Parathyroid adenoma (tissue), 2 donors: ENCODE data around the gene RGS21.

Experiments used
- H2AFZ ChIP-seq: fragments of 300-600 bp; sonication (generic); one replicate; pipeline ENCODE4 v1.7.0; 2017; ENCODE audit warnings: antibody characterized with exemption, mild to moderate bottlenecking
- H3K27ac ChIP-seq: fragments of 300-600 bp; sonication (generic); one replicate; pipeline ENCODE4 v1.7.0; 2017
- H3K27me3 ChIP-seq: fragments of 300-600 bp; sonication (generic); one replicate; pipeline ENCODE4 v1.7.0; 2017; ENCODE audit warnings: low read length; ENCODE audit not compliant: control insufficient read depth, insufficient read depth
- H3K36me3 ChIP-seq: fragments of 300-600 bp; sonication (generic); one replicate; pipeline ENCODE4 v1.7.0; 2017; ENCODE audit warnings: low read length; ENCODE audit not compliant: control insufficient read depth, insufficient read depth
- H3K4me1 ChIP-seq: fragments of 300-600 bp; sonication (generic); one replicate; pipeline ENCODE4 v1.7.0; 2017; ENCODE audit warnings: control low read depth
- H3K4me2 ChIP-seq: fragments of 300-600 bp; sonication (generic); one replicate; pipeline ENCODE4 v1.7.0; 2017; ENCODE audit warnings: low read length
- H3K4me3 ChIP-seq: fragments of 300-600 bp; sonication (generic); one replicate; pipeline ENCODE4 v1.7.0; 2017; ENCODE audit warnings: low read depth, low read length
- H3K79me2 ChIP-seq: fragments of 300-600 bp; sonication (generic); one replicate; pipeline ENCODE4 v1.7.0; 2017; ENCODE audit warnings: control low read depth
- H3K9ac ChIP-seq: fragments of 300-600 bp; sonication (generic); one replicate; pipeline ENCODE4 v1.7.0; 2017; ENCODE audit warnings: mild to moderate bottlenecking
- H3K9me3 ChIP-seq: fragments of 300-600 bp; sonication (generic); one replicate; pipeline ENCODE4 v1.7.0; 2017; ENCODE audit warnings: low read length; ENCODE audit not compliant: control insufficient read depth
- CTCF ChIP-seq: fragments of 300-600 bp; sonication (generic); IDR thresholded peaks from one replicate; pipeline ENCODE4 v1.7.0; 2017; ENCODE audit warnings: antibody characterized with exemption, mild to moderate bottlenecking
- donor health status: primary hyperparathyroidism.

RGS21 gene

DNA sequence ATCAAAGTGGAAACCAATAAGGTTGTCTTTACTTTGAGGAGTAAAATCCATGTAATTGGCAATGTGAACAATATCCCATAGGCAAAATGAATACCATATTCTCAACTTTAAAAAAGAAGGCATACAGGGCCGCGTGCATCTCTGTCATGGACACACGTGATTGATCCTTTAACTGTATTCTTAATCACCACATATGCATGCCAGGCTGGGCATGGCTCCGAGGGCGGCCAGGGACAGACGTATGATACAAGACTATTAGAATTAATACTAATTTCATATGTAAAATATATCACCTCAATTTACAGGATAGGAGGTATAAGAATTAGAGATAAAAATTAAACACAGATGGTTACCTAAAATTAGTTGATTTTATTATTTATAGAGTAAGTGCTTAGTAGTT, 11.2 kb downstream of the RGS21 start:
- Histone ChIP-seq H3K36me3 (no peaks in the 10 kb centered on the region), H3K79me2 (no peaks in the 10 kb centered on the region), H3K4me3 (no peak overlapping the region), H3K9ac (no peak overlapping the region), H3K27ac (no peak overlapping the region), H3K27me3 (no peaks in the 10 kb centered on the region), H3K4me2 (no peak overlapping the region), H3K9me3 (no peaks in the 10 kb centered on the region), H2AFZ (no peak overlapping the region), H3K4me1 (no peaks in the 10 kb centered on the region)
- no peak for TF ChIP-seq CTCF

GRCh38 chr1:192342842-192343241, 26.1 kb downstream of the RGS21 start:
- Histone ChIP-seq H3K9ac (no peak overlapping the region), H3K4me1 (no peaks in the 10 kb centered on the region), H2AFZ (no peak overlapping the region), H3K36me3 (no peaks in the 10 kb centered on the region), H3K4me2 (no peak overlapping the region), H3K9me3 (no peaks in the 10 kb centered on the region), H3K27ac (no peak overlapping the region), H3K79me2 (no peaks in the 10 kb centered on the region), H3K27me3 (no peaks in the 10 kb centered on the region), H3K4me3 (no peak overlapping the region)
- TF ChIP-seq CTCF, result no peak

DNA sequence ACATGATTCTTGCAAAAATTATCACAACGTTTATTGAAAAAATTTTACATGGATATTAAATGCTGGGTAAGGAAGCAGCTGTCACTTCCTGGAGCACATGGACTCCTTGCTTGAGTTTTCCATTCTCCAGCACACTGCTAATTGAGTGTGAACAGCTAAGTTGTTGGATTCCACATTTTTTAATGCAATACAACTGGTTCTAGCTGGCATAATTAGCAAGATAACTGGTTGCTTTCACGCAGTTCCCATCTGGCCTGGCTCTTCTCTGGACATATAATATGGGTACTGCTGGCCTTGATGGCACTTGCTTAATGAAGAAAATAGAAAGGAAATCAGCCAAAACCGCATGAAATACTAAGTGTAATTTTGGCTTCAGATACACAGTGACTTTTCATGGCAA, 26.6 kb downstream of the RGS21 start:
- no peak for TF ChIP-seq CTCF
- Histone ChIP-seq H3K4me2 (no peak overlapping the region), H3K27me3 (no peaks in the 10 kb centered on the region), H2AFZ (no peak overlapping the region), H3K4me3 (no peak overlapping the region), H3K36me3 (no peaks in the 10 kb centered on the region), H3K27ac (no peak overlapping the region), H3K9ac (no peak overlapping the region), H3K9me3 (no peaks in the 10 kb centered on the region), H3K4me1 (no peaks in the 10 kb centered on the region), H3K79me2 (no peaks in the 10 kb centered on the region)

DNA sequence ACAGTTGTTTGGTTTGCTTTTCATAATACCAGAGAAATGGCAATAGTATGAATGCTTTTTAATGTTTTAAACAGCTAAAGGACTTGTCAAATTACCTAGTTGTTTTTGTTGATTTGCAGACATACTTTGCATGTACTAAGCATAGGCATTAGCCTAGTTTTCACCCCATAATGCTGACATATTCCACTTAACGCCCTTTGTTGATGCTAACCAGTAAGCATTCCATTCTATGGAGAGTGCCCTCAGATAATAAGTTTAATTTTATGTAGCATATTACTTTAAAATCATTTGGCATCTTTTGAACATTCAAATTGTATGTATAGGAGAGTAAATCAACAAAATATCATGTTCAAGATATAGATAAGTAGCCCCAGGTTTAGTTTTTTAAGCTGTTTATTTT, 32.5 kb downstream of the RGS21 start:
- TF ChIP-seq CTCF, result no peak
- Histone ChIP-seq H3K9ac (no peak overlapping the region), H3K27me3 (no peaks in the 10 kb centered on the region), H3K79me2 (no peaks in the 10 kb centered on the region), H3K9me3 (no peaks in the 10 kb centered on the region), H3K36me3 (no peaks in the 10 kb centered on the region), H3K27ac (no peak overlapping the region), H3K4me1 (no peaks in the 10 kb centered on the region), H3K4me2 (no peak overlapping the region), H2AFZ (no peak overlapping the region), H3K4me3 (no peak overlapping the region)

GRCh38 chr1:192350356-192350755, 33.6 kb downstream of the RGS21 start:
- no peak overlapping the region for H3K27ac ChIP-seq
- H3K79me2 ChIP-seq, result no peaks in the 10 kb centered on the region
- no peaks in the 10 kb centered on the region for H3K9me3 ChIP-seq
- H3K4me1 ChIP-seq, result no peaks in the 10 kb centered on the region
- H2AFZ ChIP-seq, result no peak overlapping the region
- H3K9ac ChIP-seq, result no peak overlapping the region
- no peak overlapping the region for H3K4me2 ChIP-seq
- H3K27me3 ChIP-seq, result no peaks in the 10 kb centered on the region
- no peaks in the 10 kb centered on the region for H3K36me3 ChIP-seq
- H3K4me3 ChIP-seq, result no peak overlapping the region
- TF ChIP-seq CTCF, result no peak
